HG03196 (cell line): ENCODE results near the gene ORC4.
"Not testable (repeated sequence)": the region's sequence is repeated elsewhere in the genome, so short reads cannot be mapped to it uniquely, and the experiment has no call there.

ENCODE experiments used
- ATAC-seq: cut with Tn5 transposase; IDR thresholded peaks from one replicate; pipeline ENCODE4 v1.9.1; 2021; ENCODE audit not compliant: unreplicated experiment

The ORC4 gene

DNA sequence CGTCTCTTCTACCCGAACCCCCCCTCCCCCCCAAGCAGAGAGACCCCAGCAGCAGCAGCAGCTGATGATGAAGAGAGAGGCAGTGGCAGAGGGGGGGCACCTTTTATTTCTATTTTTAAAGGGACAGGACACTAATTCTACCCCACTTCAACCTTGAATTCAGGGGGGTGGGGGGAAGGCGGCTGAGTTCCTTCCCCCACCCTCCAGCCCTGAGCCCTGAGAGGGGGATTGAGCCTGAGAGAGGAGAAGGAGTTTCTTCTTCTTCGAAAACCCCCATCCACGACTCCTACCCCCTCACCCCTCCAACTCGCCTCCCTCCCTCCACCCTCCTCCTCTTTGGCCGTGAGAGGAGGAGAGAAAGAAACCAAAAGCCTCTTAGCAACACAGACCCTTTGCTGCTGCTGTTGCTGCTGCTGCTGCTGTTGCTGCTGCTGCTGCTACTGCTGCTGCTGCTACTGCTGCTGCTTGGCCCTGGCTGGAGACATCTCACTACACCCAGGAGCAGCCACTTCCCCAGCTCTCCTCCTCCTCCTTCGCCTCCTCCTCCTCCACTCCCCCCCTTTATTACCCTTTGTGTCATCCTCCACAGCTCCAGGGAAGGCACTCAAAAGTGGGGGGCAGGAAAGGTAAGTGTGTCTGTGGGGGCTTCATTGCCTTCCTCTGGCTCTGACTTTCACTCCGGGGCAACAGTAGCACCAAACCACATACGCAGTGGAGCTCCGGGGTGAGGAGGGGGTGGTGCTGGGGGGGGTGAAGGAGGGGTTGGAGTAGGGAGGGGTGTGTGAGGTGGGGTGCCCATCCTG lies 723 bp upstream of the ORC4 start, which contains the start of gene MBD5:
MBD5 (plus strand) TSS at position 33 of the 803 bp plus-strand sequence.
- peak; percentile 32 for ATAC-seq

DNA sequence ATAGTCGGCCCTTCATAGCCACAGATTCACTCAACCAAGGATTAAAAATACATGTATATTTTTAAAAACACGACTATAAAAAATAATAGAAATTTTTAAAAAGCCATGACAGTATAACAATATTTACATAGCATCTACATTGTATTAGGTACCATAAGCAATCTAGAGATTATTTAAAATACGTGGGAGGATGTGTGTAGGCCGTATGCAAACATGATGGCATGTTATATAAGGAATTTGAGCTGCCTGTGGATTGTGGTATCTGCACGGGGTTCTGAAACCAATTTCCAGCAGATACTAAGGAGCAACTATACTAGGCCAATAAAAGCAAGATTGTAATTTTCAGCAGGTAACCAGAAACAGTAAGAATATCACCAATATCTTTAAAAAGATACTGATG lies 5.9 kb downstream of the ORC4 start:
- no peak for ATAC-seq

DNA sequence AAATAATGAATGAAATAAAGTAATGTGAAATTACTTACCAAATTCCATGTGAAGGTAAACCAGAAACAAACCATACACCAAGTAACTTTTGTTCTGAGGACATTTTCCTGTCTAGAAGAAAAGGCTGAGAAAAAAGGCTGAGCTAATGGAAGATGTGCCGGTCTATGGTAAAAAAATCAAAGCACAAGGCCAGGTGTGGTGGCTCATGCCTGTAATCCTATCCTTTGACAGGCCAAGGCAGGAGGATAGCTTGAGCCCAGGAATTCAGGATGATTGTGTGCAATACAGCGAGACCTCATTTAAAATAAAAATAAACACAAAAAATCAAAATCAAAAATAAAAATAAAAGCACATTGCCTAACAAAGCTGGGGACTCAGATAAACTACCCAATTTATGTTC lies 6.7 kb downstream of the ORC4 start:
- no peak for ATAC-seq

DNA sequence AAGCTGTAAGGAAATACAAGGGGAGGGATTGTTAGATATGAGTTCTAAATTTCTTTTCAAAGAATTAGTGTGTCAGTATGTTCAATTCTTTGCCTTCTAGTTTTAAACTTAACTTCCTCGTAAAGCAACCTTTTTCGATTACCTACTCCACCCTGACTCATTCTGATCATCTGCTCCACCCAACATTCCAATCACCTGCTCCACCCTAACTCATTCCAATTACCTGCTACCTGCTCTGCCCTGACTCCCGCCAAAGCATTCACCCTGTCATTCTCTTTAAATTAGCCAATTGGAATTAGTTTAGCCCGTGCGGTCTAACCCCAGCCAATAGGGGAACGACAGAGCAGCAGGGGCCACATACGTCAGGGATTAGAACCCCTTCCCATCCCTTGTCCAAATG lies 12.1 kb downstream of the ORC4 start:
- not testable (repeated sequence) for ATAC-seq

DNA sequence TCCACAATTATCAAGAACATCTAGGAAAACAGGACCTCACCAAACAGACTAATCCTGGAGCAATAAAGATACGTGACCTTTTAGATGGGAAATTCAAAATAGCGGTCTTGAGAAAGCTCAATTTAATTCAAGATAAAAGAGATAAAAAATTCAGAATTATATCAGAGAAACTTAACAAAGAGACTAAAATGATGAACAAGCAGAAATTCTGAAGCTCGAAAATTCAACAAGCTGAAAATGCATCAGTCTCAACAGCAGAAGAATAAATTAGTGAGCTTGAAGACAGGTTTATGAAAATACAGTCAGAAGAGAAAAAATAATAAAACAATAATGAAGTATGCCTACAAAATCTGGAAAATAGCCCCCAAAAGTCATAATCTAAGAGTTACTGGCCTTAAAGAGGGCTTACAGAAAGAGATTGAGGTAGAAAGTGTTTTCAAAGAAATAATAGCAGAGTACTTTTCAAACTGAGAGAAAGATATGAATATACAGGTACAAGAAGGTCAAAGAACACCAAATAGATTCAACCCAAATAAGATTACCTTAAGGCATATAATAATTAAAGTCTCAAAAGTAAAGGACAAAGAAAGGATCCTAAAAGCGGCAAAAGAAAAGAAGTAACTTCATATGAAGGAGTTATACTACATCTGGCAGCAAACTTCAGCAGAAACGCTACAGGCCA lies 13.2 kb downstream of the ORC4 start:
- ATAC-seq: no peak

DNA sequence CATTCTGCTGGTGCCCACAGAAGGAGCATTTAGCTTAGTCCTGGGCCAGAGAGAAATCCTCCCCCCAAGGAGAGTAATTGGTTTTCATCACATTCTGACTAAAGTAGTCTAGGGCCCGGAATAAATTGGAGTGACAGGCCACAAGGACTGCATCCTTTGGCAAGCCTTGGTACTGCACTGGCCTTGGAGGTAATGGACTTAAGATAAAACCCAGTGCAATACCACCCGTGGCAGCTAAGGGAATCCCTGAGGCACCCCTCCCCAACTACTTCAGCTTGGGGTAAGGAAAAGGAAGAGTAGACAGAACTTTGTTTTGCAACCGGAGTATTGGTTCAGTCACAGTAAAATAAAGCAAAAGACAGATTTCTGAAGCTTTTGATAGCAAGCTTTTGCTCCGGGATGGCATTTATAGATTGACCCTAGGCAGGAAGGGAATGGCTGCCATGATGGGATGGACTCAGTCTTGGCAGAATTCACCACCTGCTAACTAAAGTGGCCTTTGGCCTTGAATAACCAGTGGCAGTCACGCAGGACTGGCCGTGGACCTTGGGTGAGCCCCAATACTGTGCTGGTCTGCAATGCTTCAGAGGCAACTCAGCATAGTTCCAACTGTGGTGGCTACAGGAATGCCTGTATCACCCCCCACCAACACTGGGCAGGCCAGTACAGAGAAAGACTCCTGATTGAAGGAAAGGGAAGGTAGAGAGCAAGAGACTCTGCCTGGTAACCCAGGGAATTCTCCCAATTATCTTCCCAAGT lies 14.1 kb downstream of the ORC4 start:
- ATAC-seq: no peak

DNA sequence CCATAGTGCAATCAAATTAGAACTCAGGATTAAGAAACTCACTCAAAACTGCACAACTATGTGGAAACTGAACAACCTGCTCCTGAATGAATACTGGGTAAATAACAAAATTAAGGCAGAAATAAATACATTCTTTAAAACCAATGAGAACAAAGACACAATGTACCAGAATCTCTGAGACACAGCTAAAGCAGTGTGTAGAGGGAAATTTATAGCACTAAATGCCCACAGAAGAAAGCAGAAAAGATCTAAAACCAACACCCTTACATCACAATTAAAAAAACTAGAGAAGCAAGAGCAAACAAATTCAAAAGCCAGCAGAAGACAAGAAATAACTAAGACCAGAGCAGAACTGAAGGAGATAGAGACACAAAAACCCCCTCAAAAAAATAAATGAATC lies 18.1 kb downstream of the ORC4 start:
- not testable (repeated sequence) for ATAC-seq

DNA sequence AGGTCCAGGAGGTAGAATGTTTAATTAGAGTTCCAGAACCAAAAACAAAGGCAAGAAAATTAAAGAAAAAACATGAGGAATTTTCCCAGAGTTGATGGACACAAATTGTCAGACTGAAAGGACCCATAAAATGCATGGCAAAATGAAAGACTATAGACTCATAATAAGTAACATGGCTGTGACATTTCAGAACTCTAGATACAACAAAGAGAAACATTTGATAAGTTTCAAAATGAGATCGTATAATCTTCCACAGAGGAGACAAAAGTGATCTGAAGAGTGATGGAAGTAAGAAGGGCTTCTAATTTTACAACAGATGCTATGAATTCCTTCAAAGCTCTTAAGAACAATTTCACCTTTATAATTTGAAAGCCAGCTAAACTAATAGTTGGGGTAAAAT lies 20.4 kb downstream of the ORC4 start:
- ATAC-seq: no peak

DNA sequence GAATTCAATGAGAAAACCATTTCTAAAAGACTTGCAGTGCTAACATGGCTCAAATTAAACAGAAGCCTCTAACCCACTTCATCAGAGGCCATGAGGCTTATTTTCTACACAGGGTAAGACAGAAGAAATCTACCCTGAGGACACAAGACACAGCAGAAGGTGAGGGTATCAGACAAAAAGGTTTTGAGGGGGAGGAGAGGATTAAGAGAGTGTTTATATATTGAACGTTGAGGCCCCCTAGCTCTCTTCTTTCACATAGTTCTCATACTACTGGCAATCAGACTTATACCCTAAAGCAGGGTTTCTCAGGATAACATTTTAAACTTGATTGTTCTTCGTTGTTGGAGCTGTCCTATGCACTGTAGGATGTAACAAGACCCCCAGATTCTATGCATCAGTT lies 21.4 kb downstream of the ORC4 start:
- no peak for ATAC-seq

DNA sequence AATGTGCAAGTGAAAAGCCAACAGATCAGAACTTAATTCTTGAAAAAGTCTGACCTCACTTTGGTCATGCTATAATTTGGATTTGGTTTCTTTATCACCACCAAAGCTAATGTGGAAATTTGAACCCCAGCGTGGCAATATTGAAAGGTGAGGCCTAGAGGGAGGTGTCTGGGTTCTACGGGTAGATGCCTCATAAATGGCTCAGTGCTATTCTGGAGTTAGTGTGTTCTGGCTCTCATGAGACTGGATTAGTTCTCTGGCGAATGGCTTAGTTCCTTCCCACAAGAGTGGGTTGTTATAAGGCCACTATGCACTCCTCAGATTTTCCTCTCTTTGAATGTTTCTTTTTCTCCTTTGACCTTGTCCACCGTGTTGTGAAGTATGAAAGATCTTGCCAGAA lies 22.3 kb downstream of the ORC4 start:
- no peak for ATAC-seq

DNA sequence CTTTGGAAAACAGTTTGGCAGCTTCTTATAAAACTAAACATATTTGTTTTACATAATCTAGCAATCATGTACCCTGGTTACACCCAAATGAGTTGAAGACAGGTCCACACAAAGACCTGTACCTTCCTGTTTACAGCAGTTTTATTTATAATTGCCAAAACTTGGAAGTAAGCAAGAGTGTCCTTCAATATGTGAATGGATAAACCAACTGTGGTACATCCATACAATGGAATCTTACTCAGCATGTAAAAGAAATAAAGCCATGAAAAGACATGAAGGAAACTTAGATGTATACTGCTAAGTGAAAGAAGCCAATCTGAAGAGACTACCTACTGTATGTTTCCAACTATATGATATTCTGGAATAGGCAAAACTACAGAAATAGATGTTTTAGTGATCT lies 23.7 kb downstream of the ORC4 start:
- ATAC-seq: no peak

DNA sequence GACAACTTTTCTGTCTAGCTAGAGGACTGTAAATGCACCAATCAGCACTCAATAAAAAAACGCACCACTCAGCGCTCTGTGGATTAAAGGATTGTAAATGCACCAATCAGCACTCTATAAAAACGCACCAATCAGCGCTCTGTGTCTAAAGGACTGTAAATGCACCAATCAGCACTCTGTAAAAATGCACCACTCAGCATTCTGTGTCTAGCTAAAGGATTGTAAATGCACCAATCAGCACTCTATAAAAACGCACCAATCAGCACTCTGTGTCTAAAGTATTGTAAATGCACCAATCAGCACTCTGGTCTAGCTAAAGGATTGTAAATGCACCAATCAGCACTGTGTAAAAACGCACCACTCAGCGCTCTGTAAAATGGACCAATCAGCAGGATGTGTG lies 25.6 kb downstream of the ORC4 start:
- not testable (repeated sequence) for ATAC-seq

DNA sequence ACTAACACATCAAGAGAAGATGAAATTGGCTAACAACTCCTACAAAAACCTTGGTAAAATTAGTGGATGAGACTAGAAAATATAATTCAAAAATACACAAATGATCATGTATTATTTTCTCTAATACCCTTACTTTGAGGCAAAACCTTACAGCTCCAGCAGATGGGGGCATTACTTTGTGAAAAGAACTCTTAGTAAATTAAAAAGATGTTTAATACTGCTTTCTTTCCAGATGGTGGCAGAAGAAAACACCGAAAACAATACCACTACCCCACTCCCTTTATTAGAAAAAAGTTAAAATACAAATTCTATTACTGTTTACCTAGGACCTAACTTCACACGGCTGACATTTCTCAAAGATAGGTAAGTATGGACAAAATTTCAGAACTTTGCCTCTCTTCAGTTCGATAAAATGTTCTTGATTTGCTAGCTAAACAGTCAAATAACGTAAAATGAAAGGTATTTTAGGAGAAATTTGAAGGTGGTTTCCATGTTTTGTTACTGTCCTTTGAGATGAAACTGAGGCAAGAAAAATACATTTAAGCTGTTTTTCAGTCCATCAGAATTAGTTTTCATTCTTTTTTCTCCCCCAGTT lies 30.6 kb downstream of the ORC4 start:
- peak; percentile 82 for ATAC-seq

DNA sequence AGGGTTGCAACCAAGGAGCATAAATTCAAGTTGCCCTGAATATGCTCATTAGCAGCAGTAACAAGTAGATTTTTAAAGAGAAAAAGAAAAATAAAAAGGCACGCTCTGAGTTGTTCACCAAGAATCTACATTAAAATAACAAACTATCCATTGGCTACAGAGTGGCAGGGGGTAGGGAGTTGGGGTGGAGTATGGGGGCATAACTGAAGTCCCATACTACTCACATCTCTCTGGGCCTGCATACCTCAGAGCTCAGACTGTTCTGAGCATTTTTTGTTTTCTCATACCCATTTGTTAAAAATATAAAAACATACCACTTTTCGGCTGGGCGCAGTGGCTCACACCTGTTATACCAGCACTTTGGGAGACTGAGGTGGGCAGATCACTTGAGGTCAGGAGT lies 31.4 kb downstream of the ORC4 start:
- ATAC-seq: no peak

DNA sequence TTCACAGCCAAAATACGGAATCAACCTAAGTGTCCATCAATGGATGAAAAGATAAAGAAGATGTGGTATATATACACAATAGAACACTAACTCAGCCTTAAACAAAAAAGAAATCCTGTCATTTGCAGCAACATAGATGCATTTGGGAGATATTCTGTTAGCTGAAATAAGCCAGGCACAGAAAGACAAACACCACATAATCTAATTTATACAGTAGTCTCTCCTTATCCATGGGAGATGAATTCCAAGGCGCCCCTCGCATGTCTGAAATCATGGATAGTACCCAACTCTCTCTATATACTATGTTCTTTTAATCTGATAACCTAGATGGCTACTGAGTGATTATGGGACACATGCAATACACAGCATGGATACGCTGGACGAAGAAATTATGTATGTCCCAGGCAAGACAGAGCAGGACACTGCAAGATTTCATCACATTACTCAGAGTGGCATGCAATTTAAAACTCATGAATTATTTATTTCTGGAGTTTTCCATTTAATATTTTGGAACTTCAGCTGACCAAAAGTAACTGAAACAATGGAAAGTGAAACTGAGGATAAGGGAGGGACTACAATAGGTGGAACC lies 39.5 kb downstream of the ORC4 start:
- ATAC-seq: no peak

DNA sequence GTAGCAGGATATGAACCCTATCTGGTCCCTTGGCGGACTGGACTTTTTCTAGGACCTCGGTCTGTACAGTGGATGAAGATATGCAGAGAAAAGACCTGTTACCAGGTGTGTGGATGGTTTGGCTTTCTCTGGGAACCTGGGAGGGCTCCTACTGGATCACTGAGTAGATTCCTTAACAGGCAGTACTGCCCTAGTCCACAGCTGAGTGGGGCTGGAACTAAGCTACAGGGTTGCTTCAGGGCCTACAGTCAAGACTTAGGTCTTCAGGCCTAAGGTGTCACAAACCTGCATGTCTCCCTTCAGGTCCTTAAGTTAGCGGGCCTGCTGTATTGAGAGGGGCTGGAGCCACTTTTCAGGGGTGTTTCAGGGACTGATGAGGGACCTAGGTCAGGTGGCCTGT lies 42.9 kb downstream of the ORC4 start:
- ATAC-seq: no peak

DNA sequence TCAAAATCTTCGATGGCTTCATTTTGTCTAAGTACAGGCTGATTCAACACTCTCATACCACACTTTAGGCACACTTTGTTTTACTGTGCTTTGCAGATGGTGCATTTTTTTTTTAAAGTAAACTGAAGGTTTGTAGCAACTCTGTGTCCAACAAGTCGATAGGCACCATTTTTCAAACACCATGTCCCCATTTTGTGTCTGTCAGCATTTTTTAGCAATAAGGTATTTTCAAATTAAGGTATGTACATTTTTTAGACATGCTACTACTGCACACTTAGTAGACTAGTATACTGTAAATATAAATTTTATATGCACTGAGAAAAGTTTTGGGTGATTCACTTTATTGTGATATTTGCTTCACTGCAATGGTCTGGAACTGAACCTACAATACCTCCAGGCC lies 44.4 kb downstream of the ORC4 start:
- ATAC-seq: no peak

DNA sequence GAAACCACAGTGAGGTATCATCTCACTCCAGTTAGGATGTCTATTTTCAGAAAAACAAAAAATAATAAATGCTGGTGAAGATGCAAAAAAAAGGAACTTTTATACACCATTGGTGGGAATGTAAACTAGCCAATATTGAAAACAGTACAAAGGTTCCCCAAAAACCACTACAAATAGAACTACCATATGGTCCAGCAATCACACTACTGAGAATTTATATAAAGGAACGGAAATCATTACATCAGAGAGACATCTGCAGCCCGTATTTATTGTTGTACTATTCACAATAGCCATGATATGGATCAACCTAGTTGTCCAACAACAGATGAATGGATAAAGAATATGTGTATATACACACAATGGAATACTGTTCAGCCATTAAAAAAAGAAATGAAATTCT lies 52.0 kb downstream of the ORC4 start:
- ATAC-seq: no peak

DNA sequence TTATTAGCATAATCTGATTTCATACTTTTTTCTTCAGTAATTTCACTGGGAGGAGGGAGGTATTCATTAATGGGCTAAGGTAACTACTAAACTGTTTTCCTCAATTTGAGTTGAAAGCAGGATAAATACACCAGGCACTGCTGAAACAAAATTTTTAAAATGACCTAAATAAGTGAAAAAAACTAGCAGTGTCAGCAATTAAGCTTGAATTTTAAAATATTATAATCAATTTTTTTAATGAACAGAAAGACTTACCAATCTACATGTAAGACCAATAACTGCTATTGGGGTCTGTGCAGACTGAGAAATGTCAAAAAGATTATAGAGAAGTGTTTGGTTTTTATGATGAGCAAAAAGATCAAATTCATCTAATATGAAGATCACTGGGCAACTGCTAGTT lies 68.4 kb downstream of the ORC4 start:
- no peak for ATAC-seq

DNA sequence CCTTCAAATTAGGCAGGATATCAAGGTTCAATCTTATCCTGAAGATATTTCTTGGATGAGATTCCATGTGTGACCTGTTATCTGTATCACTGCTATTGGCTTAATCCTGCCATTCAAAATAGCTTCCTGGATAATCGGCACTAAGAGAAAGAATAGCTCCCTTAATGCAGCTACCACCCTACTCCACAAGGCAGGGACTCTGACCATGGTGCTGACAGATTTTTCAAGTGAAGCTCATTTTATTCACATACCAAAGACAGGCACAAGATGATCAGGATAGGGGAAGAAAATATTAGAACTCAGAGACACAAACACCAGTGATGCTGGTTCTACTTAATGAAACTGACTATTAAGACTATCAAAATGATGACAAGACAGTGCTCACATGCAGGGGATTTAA lies 74.9 kb downstream of the ORC4 start:
- ATAC-seq: no peak

DNA sequence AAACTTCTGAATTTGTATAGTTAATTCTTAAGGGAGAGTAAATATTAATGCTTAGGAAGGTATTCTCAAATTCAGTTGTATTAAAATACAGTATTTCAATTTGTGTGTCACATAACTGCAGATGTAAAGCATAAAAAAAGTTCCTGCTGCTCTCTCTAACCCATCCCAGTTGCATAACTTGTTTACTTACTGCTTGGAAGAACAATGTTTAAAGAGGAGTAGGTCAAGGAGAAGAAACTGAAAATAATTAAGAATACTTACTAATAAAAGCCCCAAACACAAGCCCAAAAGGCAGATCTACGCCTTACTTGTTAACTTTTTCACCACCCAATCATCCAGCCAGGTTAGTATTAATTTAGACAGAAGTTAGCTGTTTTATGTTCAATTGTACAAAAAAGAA lies 81.2 kb downstream of the ORC4 start:
- ATAC-seq: no peak
